Osteoblast (primary cell): ENCODE results near the gene MYADML2. TPM values are rescaled to one million over a fixed set of nuclear protein-coding genes. Genes with fewer than 3 reads are reported as not detected.

Source experiments
- DNase-seq: peaks from one replicate; pipeline ENCODE4 v3.0.0; 2011; ENCODE audit warnings: low spot score, mixed read lengths; ENCODE audit not compliant: insufficient read length; ENCODE audit errors: missing footprints
- H2AFZ ChIP-seq: 2 replicates; pipeline ENCODE4 v1.6.0; 2011; ENCODE audit warnings: mild to moderate bottlenecking, low read length
- H3K27ac ChIP-seq: 2 replicates; pipeline ENCODE4 v1.5.1; 2011; ENCODE audit warnings: mild to moderate bottlenecking, low read depth, low read length, moderate library complexity
- H3K27me3 ChIP-seq: 2 replicates; pipeline ENCODE4 v1.6.0; 2012; ENCODE audit warnings: mild to moderate bottlenecking, control low read depth, inconsistent platforms, low read length, moderate library complexity; ENCODE audit not compliant: insufficient read depth
- H3K36me3 ChIP-seq: 2 replicates; pipeline ENCODE4 v1.5.1; 2011; ENCODE audit warnings: mild to moderate bottlenecking, low read length, control low read depth, moderate library complexity; ENCODE audit not compliant: insufficient read depth
- H3K4me1 ChIP-seq: 2 replicates; pipeline ENCODE4 v1.5.1; 2011; ENCODE audit warnings: mild to moderate bottlenecking, low read length, control low read depth, moderate library complexity; ENCODE audit not compliant: insufficient read depth
- H3K4me2 ChIP-seq: 2 replicates; pipeline ENCODE4 v1.6.0; 2011; ENCODE audit warnings: mild to moderate bottlenecking, low read length; ENCODE audit not compliant: insufficient read depth
- H3K4me3 ChIP-seq: fragments of 200-600 bp; sonication (generic); 3 replicates; pipeline ENCODE4 v1.5.1; 2012; ENCODE audit warnings: mild to moderate bottlenecking, low read length, inconsistent platforms; ENCODE audit not compliant: insufficient read depth
- H3K79me2 ChIP-seq: 2 replicates; pipeline ENCODE4 v1.6.0; 2012; ENCODE audit warnings: mild to moderate bottlenecking, low read length, control low read depth, inconsistent platforms; ENCODE audit not compliant: insufficient read depth
- H3K9me3 ChIP-seq: 2 replicates; pipeline ENCODE4 v1.5.1; 2011; ENCODE audit warnings: low read depth, low read length, control low read depth
- H4K20me1 ChIP-seq: 2 replicates; pipeline ENCODE4 v1.6.0; 2012; ENCODE audit warnings: mild to moderate bottlenecking, low read length, control low read depth; ENCODE audit not compliant: insufficient read depth
- total RNA-seq: library from RNA; depleted of rRNA; stranded (reverse); fragments of >200 nt; gene quantifications from 2 replicates; pipeline ENCODE4 v1.2.3, GENCODE V29; 2012
- TF ChIP-seq, protein P1 (sequence below): IDR thresholded peaks from 2 replicates; pipeline ENCODE4 v1.5.1; 2011; ENCODE audit warnings: mild to moderate bottlenecking, low read depth, low read length, moderate library complexity; ENCODE audit errors: extremely low read depth

The MYADML2 gene
- total RNA-seq, 1 donor = not detected

DNA sequence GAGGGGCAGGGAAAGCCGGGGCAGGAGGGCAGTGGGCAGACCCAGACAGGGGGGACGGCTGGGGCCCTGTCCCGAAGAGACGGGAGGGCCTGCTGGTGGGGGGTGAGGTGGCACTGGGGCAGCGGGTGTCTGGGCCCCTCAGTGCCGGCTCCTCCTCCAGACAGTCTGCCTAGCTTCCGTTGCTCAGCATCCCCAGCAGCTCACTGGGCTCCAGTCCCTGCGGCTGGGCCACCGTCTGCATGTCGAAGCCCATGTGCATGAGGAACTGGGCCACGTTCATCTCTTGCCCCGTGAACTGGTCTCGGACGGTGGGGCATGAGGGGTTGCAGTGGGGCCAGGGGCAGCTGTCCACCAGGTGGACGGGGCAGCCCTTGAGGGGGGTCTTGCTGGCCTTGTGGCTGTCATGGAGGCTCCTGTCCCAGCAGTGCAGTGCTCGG, 5.8 kb upstream of the MYADML2 start:
- no peaks in the 10 kb centered on the region for H3K36me3 ChIP-seq
- no peak overlapping the region for H3K4me3 ChIP-seq
- H4K20me1 ChIP-seq = no peaks in the 10 kb centered on the region
- H3K79me2 ChIP-seq = no peaks in the 10 kb centered on the region
- H3K9me3 ChIP-seq = no peaks in the 10 kb centered on the region
- no peaks in the 10 kb centered on the region for H3K4me1 ChIP-seq
- no peak overlapping the region for H3K4me2 ChIP-seq
- DNase-seq = peak; percentile 48
- TF ChIP-seq, protein P1, sequence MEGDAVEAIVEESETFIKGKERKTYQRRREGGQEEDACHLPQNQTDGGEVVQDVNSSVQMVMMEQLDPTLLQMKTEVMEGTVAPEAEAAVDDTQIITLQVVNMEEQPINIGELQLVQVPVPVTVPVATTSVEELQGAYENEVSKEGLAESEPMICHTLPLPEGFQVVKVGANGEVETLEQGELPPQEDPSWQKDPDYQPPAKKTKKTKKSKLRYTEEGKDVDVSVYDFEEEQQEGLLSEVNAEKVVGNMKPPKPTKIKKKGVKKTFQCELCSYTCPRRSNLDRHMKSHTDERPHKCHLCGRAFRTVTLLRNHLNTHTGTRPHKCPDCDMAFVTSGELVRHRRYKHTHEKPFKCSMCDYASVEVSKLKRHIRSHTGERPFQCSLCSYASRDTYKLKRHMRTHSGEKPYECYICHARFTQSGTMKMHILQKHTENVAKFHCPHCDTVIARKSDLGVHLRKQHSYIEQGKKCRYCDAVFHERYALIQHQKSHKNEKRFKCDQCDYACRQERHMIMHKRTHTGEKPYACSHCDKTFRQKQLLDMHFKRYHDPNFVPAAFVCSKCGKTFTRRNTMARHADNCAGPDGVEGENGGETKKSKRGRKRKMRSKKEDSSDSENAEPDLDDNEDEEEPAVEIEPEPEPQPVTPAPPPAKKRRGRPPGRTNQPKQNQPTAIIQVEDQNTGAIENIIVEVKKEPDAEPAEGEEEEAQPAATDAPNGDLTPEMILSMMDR = no peak
- no peak overlapping the region for H3K27ac ChIP-seq
- no peaks in the 10 kb centered on the region for H3K27me3 ChIP-seq
- no peak overlapping the region for H2AFZ ChIP-seq

DNA sequence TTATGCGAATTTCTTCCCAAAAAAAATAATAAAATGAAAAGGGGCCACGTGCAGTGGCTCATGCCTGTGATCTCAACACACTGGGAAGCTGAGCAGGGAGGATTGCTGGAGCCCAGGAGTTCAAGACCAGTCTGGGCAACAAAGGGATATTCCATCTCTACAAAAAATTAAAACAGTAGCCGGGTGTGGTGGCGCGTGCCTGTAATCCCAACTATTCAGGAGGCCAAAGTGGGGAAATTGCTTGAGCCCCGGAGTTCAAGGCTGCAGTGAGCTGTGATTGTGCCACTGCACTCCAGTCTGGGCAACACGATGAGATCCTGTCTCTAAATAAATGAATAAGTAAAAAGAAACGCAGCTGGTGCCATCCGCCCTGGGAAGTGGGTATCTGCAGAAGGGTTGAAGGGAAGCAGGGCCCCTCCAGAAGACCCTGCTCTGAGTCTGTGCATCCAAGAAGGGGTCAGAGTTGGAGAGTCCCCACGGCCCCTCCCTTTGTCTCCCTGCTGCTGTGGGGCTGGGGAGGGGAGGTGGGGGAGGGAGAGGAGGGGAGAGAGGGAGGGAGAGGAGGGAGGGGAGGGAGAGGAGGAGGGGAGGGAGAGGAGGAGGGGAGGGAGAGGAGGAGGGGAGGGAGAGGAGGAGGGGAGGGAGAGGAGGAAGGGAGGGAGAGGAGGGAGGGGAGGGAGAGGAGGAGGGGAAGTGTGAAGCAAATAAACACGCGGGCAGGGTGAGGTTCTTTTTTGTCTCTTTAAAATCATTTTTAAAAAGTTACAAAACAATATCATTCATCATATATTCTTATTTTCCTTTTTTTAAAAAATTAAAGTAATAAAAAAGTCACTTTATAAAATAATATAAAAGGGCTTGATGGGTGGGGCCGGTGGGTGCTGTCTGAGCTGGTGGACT, 5.0 kb upstream of the MYADML2 start:
- H3K4me3 ChIP-seq = no peak overlapping the region
- H3K4me1 ChIP-seq = no peaks in the 10 kb centered on the region
- H3K27me3 ChIP-seq = no peaks in the 10 kb centered on the region
- TF ChIP-seq, protein P1 = no peak
- H2AFZ ChIP-seq = no peak overlapping the region
- no peaks in the 10 kb centered on the region for H3K79me2 ChIP-seq
- DNase-seq = no peak
- no peaks in the 10 kb centered on the region for H3K9me3 ChIP-seq
- H3K27ac ChIP-seq = no peak overlapping the region
- H3K36me3 ChIP-seq = no peaks in the 10 kb centered on the region
- H4K20me1 ChIP-seq = no peaks in the 10 kb centered on the region
- no peak overlapping the region for H3K4me2 ChIP-seq

DNA sequence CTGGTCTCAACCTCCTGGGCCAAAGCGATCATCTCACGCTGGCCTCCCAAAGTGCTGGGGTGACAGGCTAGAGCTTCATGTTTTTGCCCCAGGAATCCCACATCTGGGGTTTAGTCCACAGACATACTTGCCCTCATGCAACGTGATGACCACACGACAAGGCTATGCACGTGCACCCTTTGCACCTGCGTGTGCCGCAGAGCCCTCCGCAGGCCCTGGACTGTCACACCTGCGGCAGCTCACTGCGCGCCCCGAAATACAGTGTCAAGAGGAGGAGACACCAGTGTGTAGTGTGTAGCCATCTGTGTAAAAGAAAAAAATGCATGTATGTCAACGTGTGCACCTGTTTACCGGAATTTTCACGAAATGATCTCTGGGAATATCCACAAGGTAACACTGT, 3.5 kb upstream of the MYADML2 start:
- TF ChIP-seq, protein P1 = no peak

DNA sequence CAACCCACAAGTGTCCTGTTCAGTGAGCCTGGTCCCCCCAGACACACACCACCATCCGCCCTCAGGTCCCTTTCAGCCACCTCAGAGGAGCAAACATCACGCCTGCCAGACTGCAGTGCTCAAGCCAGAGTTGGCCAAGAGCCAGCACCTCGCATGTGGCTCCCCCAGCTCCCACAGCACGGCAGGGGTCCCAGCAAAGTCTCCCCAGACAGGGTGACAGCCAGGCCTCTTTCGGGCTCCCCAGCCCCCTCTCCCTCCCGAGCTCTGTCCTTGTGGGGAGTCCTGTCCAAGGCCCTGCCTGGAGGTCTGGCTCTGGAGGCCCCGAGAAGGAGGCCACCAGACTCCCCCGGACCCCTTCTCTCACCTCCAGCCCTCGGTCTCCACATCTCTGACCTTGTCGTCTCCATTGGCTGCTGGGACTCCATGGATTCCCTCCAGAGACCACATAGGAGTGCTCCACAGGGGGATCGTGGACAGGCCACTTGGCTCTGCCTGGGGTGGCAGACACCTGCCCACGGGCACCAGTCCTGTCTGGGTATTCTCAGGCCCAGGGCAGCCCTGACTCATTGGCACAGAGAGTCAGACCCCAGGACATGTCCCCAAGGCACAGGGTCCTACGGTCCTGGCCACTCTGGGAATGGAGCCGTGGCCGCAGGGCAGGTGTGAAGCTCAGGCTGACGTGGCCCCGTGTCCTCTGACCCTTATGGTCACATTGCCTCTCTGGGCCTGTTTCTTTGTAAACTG, 1.8 kb upstream of the MYADML2 start:
- Histone ChIP-seq H3K4me2 (no peak overlapping the region), H3K36me3 (no peaks in the 10 kb centered on the region), H3K4me1 (no peaks in the 10 kb centered on the region), H3K9me3 (no peaks in the 10 kb centered on the region), H4K20me1 (no peaks in the 10 kb centered on the region), H3K4me3 (no peak overlapping the region), H3K27me3 (peaks cover 7% of the 10 kb centered on the region), H2AFZ (no peak overlapping the region), H3K27ac (no peak overlapping the region), H3K79me2 (no peaks in the 10 kb centered on the region)
- DNase-seq = no peak
- TF ChIP-seq, protein P1 = no peak

More for the DNA sequence above, 3.5 kb upstream of the MYADML2 start:
- Histone ChIP-seq H3K79me2 (no peaks in the 10 kb centered on the region), H3K4me3 (no peak overlapping the region), H3K36me3 (no peaks in the 10 kb centered on the region), H4K20me1 (no peaks in the 10 kb centered on the region), H3K27me3 (no peaks in the 10 kb centered on the region), H3K4me2 (no peak overlapping the region), H3K4me1 (no peaks in the 10 kb centered on the region), H3K9me3 (no peaks in the 10 kb centered on the region), H2AFZ (no peak overlapping the region), H3K27ac (no peak overlapping the region)
- DNase-seq = no peak
